ENCODE measurements around the gene AP1B1.

DNA sequence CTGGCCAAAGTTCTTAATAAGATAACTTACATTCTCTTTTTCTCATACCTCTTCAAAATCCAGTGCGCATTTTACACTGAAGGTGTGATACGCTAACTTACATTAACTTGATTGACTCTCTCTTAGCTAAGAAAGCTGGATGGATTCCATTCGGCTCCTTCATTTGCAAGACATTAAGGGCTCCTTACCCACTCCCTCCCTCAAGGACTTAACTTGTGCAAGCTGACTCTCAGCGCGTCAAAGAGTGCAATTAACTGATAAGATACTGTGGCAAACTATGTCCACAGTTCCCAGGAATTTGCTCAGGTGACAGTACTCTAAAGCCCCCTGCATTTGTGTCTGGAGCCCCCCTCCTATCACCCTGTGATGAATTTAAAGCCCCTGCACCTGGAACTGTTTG is 43.6 kb upstream of the AP1B1 start:
- TF ChIP-seq POLR2AphosphoS5 (IDR thresholded peaks at IDR 0.05) (no peak), POLR2A (IDR thresholded peaks at IDR 0.05) (no peak), EP300 (IDR thresholded peaks at IDR 0.05) (no peak)
- TF ChIP-seq, protein P1, sequence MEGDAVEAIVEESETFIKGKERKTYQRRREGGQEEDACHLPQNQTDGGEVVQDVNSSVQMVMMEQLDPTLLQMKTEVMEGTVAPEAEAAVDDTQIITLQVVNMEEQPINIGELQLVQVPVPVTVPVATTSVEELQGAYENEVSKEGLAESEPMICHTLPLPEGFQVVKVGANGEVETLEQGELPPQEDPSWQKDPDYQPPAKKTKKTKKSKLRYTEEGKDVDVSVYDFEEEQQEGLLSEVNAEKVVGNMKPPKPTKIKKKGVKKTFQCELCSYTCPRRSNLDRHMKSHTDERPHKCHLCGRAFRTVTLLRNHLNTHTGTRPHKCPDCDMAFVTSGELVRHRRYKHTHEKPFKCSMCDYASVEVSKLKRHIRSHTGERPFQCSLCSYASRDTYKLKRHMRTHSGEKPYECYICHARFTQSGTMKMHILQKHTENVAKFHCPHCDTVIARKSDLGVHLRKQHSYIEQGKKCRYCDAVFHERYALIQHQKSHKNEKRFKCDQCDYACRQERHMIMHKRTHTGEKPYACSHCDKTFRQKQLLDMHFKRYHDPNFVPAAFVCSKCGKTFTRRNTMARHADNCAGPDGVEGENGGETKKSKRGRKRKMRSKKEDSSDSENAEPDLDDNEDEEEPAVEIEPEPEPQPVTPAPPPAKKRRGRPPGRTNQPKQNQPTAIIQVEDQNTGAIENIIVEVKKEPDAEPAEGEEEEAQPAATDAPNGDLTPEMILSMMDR (IDR thresholded peaks at IDR 0.05): no peak

Data from suprapubic skin (tissue), 4 donors.